A673 (cell line): ENCODE data around the gene MSH3.

Source experiments
- EZH2 ChIP-seq: fragments of 200-600 bp; sonication (generic); IDR thresholded peaks from 2 replicates; pipeline ENCODE4 v1.6.1; 2017; ENCODE audit warnings: borderline replicate concordance, low read depth, mild to moderate bottlenecking, mixed read lengths, antibody characterized with exemption, low read length; ENCODE audit not compliant: poor library complexity, severe bottlenecking
- TF ChIP-seq, protein P1 (sequence below): fragments of 300-800, 200-600 bp; sonication (generic); conservative IDR thresholded peaks from 2 replicates; pipeline ENCODE4 v1.5.1; 2017; ENCODE audit warnings: low read depth, mild to moderate bottlenecking, antibody characterized with exemption, low read length, moderate library complexity, mixed read lengths

DNA sequence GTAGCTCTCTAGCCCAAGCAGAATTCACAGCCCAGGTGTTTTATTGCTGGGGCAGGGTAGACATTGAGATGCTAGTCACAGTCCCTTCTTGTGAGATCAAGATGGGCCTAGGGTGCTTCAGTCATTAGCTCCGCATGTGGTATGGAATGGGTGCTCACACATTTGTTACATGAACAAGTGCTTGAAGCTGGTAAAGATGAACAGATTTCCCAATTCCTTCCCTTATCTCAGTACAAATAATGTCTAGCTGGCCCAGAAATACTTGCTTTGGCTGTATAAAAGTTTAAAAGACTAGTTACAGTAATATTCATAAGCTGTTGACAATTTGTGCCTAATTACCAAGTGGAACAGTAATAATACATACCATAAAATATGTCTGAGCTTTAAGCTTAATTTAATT, 143.7 kb downstream of the MSH3 start:
- TF ChIP-seq, protein P1, sequence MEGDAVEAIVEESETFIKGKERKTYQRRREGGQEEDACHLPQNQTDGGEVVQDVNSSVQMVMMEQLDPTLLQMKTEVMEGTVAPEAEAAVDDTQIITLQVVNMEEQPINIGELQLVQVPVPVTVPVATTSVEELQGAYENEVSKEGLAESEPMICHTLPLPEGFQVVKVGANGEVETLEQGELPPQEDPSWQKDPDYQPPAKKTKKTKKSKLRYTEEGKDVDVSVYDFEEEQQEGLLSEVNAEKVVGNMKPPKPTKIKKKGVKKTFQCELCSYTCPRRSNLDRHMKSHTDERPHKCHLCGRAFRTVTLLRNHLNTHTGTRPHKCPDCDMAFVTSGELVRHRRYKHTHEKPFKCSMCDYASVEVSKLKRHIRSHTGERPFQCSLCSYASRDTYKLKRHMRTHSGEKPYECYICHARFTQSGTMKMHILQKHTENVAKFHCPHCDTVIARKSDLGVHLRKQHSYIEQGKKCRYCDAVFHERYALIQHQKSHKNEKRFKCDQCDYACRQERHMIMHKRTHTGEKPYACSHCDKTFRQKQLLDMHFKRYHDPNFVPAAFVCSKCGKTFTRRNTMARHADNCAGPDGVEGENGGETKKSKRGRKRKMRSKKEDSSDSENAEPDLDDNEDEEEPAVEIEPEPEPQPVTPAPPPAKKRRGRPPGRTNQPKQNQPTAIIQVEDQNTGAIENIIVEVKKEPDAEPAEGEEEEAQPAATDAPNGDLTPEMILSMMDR: no peak
- TF ChIP-seq EZH2: no peak
